Hepatocyte (in vitro differentiated cells): ENCODE data around the gene CACNG7.

Experiments
- EZH2 ChIP-seq: fragments of 200-600 bp; sonication (generic); IDR thresholded peaks from 2 replicates; pipeline ENCODE4 v1.6.1; 2016; ENCODE audit warnings: antibody characterized with exemption, mild to moderate bottlenecking, borderline replicate concordance
- TF ChIP-seq, protein P1 (sequence below): fragments of 200-600 bp; sonication (generic); IDR thresholded peaks from 2 replicates; pipeline ENCODE4 v1.5.1; 2016; ENCODE audit warnings: antibody characterized with exemption, mild to moderate bottlenecking; ENCODE audit not compliant: poor library complexity

DNA sequence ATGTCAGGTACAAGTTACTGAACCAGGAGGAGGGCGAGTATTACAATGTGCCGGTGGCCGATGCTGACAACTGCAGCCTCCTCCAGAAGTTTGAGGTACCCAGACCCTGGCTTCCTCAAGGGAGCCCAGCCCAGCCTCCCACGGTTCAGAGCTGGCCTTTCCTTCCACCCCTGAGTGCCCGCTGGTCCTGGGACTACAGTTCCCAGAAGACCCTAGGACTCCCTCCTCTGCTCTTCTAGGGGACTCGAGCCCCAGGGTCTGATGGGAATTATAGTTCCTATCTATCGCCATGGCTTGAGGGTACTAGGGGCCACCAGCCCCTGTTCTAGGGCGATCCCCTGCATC, 16.1 kb upstream of the CACNG7 start:
- TF ChIP-seq, protein P1, sequence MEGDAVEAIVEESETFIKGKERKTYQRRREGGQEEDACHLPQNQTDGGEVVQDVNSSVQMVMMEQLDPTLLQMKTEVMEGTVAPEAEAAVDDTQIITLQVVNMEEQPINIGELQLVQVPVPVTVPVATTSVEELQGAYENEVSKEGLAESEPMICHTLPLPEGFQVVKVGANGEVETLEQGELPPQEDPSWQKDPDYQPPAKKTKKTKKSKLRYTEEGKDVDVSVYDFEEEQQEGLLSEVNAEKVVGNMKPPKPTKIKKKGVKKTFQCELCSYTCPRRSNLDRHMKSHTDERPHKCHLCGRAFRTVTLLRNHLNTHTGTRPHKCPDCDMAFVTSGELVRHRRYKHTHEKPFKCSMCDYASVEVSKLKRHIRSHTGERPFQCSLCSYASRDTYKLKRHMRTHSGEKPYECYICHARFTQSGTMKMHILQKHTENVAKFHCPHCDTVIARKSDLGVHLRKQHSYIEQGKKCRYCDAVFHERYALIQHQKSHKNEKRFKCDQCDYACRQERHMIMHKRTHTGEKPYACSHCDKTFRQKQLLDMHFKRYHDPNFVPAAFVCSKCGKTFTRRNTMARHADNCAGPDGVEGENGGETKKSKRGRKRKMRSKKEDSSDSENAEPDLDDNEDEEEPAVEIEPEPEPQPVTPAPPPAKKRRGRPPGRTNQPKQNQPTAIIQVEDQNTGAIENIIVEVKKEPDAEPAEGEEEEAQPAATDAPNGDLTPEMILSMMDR = no peak
- no peak for TF ChIP-seq EZH2
